HepG2 (cell line): ENCODE data around the gene RPL3. TPM values are rescaled to one million over a fixed set of nuclear protein-coding genes. Genes with fewer than 3 reads are reported as not detected.

ENCODE experiments used
- CAMTA2 ChIP-seq: sonication (generic); formaldehyde crosslinking; IDR thresholded peaks from 2 replicates; pipeline ENCODE4 v1.4.0; 2020; ENCODE audit warnings: mild to moderate bottlenecking, missing genetic modification reagents, borderline replicate concordance
- DMAP1 ChIP-seq: IDR thresholded peaks from 2 replicates; pipeline ENCODE4 v1.6.1; 2016
- KDM2A ChIP-seq: sonication (generic); formaldehyde crosslinking; IDR thresholded peaks from 2 replicates; pipeline ENCODE4 v1.4.0; 2020; ENCODE audit warnings: low read depth, missing genetic modification reagents, borderline replicate concordance
- LRRFIP1 ChIP-seq: sonication (generic); formaldehyde crosslinking; conservative IDR thresholded peaks from 2 replicates; pipeline ENCODE4 v1.4.0; 2020; ENCODE audit warnings: missing genetic modification reagents
- MYNN ChIP-seq: sonication (generic); formaldehyde crosslinking; IDR thresholded peaks from 2 replicates; pipeline ENCODE4 v1.4.0; 2020; ENCODE audit warnings: mild to moderate bottlenecking, low read depth, missing genetic modification reagents
- NCOA1 ChIP-seq: sonication (generic); formaldehyde crosslinking; IDR thresholded peaks from 2 replicates; pipeline ENCODE4 v1.9.0; 2021; ENCODE audit warnings: missing genetic modification reagents
- NFE2 ChIP-seq: sonication (generic); formaldehyde crosslinking; IDR thresholded peaks from 2 replicates; pipeline ENCODE4 v1.4.0; 2020; ENCODE audit warnings: missing genetic modification reagents
- PBX3 ChIP-seq: sonication (generic); formaldehyde crosslinking; IDR thresholded peaks from 2 replicates; pipeline ENCODE4 v1.8.1; 2023; ENCODE audit warnings: missing genetic modification reagents, inconsistent platforms, borderline replicate concordance
- PRDM15 ChIP-seq: sonication (generic); formaldehyde crosslinking; IDR thresholded peaks from 2 replicates; pipeline ENCODE4 v1.4.0; 2020; ENCODE audit warnings: missing genetic modification reagents
- SIX1 ChIP-seq: sonication (generic); formaldehyde crosslinking; IDR thresholded peaks from 2 replicates; pipeline ENCODE4 v1.4.0; 2020; ENCODE audit warnings: missing genetic modification reagents, borderline replicate concordance
- SNAI1 ChIP-seq: sonication (generic); formaldehyde crosslinking; IDR thresholded peaks from 2 replicates; pipeline ENCODE4 v1.5.0; 2020; ENCODE audit warnings: mild to moderate bottlenecking, missing genetic modification reagents, borderline replicate concordance
- ZNF143 ChIP-seq: sonication (generic); formaldehyde crosslinking; IDR thresholded peaks from 2 replicates; pipeline ENCODE4 v1.4.0; 2020; ENCODE audit warnings: missing genetic modification reagents
- ZNF292 ChIP-seq: sonication (generic); formaldehyde crosslinking; IDR thresholded peaks from 2 replicates; pipeline ENCODE4 v1.8.1; 2022; ENCODE audit warnings: mild to moderate bottlenecking, low read depth, missing genetic modification reagents, borderline replicate concordance
- ZNF446 ChIP-seq: sonication (generic); formaldehyde crosslinking; IDR thresholded peaks from 2 replicates; pipeline ENCODE4 v1.5.0; 2020; ENCODE audit warnings: mild to moderate bottlenecking, missing genetic modification reagents
- ZNF607 ChIP-seq: sonication (generic); formaldehyde crosslinking; IDR thresholded peaks from 2 replicates; pipeline ENCODE4 v1.5.1; 2020; ENCODE audit warnings: missing genetic modification reagents, mild to moderate bottlenecking, borderline replicate concordance
- ZNF7 ChIP-seq: IDR thresholded peaks from 2 replicates; pipeline ENCODE4 v1.6.1; 2016; ENCODE audit warnings: missing biosample characterization, missing genetic modification reagents
- polyA plus RNA-seq, 8 experiments: library from polyadenylated mRNA; depleted of rRNA in 3 of 8; stranded (reverse) in 7 of 8; unstranded in 1 of 8; fragments of >200 nt; fragmentation: Illumina TruSeq in 4 of 8; extraction: Trizol in 4 of 8; gene quantifications; 2 replicates each; pipeline versions ENCODE4 v1.2.1 to v1.2.3, GENCODE V29; 2011 to 2016; ENCODE audit warnings: low read depth in 4 of 8, missing spikeins in 1 of 8, mixed read lengths in 1 of 8; ENCODE audit not compliant: insufficient read depth in 1 of 8
- total RNA-seq, 5 experiments: library from RNA; depleted of rRNA; stranded (reverse); fragments of >200 nt; fragmentation: Illumina TruSeq; extraction: Trizol; gene quantifications; 2 replicates each; pipeline ENCODE4 v1.2.3, GENCODE V29; 2016; ENCODE audit warnings: low read depth in 1 of 5
- TF ChIP-seq, protein P1 (sequence below): sonication (generic); formaldehyde crosslinking; conservative IDR thresholded peaks from 2 replicates; pipeline ENCODE4 v1.8.0; 2022; ENCODE audit warnings: low read depth, missing genetic modification reagents
- TF ChIP-seq, protein P2 (sequence below): sonication (generic); formaldehyde crosslinking; conservative IDR thresholded peaks from 2 replicates; pipeline ENCODE4 v1.8.1; 2023; ENCODE audit warnings: missing genetic modification reagents

Gene RPL3
- total and polyA plus RNA-seq, 2 of the 13 experiments (the other 11 are each of a cell fraction or from before 2014, with no cell fraction given) = 1,051 to 3,279 TPM

DNA sequence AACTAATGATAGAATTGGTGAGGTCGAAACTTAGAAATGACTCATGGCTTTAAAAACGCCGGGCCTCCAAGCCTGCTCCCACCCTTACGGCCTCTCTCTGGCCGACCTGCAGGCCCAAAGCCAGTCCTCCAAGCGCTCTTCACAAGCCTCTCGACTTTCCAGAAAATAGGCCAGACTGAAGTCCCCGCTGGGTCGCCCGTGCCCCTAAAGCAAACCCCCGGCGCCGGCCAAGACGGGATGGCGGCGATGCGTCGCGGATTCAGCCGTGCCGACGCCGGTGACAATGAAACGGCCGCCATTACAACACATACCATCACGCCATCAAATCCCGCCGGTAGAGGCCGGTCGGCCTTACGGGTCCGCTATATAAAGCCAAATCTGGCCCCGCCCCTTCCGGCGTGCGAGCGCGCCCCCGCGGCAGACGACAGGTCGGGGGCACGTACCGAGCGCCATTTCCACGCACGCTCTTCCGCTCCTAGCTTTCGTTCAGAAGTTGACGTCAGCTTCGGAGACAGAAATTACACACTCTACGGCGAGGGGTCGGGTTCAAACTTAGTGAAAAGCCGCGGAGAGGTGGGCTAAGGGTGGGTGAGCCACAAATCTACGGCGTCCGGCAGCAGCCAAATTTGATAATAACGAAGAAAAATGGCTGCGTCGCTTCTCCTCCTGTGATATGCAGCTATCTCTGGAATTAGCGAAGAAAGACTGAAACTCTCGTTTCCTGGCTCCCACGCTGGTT lies at the start of gene RPL3 (continued):
- no peak; the same call in 1 of the 2 replicates for TF ChIP-seq ZNF446 (CRISPR knock-in tag)
- no peak for TF ChIP-seq SIX1 (CRISPR knock-in tag)
- TF ChIP-seq NCOA1 (CRISPR knock-in tag) = 0 out of 2 replicates have a peak, but pooled peaks have one; percentile 27
- TF ChIP-seq ZNF143 (CRISPR knock-in tag) = no peak
- peak; percentile 51; the same call in 1 of the 2 replicates for TF ChIP-seq CAMTA2 (CRISPR knock-in tag)
- TF ChIP-seq, protein P1, sequence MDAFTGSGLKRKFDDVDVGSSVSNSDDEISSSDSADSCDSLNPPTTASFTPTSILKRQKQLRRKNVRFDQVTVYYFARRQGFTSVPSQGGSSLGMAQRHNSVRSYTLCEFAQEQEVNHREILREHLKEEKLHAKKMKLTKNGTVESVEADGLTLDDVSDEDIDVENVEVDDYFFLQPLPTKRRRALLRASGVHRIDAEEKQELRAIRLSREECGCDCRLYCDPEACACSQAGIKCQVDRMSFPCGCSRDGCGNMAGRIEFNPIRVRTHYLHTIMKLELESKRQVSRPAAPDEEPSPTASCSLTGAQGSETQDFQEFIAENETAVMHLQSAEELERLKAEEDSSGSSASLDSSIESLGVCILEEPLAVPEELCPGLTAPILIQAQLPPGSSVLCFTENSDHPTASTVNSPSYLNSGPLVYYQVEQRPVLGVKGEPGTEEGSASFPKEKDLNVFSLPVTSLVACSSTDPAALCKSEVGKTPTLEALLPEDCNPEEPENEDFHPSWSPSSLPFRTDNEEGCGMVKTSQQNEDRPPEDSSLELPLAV (CRISPR knock-in tag) = no peak
- no peak for TF ChIP-seq MYNN (CRISPR knock-in tag)
- TF ChIP-seq DMAP1 (CRISPR knock-in tag) = peak; percentile 91; the same call in 1 of the 2 replicates
- TF ChIP-seq SNAI1 (CRISPR knock-in tag) = peak; percentile 81; the same call in 1 of the 2 replicates
- peak; percentile 18; the same call in 1 of the 2 replicates for TF ChIP-seq PBX3 (CRISPR knock-in tag)
- peak; percentile 84; the same call in 1 of the 2 replicates for TF ChIP-seq KDM2A (CRISPR knock-in tag)
- no peak for TF ChIP-seq NFE2 (CRISPR knock-in tag)
- peak; percentile 96 for TF ChIP-seq ZNF607 (CRISPR knock-in tag)
- TF ChIP-seq, protein P2, sequence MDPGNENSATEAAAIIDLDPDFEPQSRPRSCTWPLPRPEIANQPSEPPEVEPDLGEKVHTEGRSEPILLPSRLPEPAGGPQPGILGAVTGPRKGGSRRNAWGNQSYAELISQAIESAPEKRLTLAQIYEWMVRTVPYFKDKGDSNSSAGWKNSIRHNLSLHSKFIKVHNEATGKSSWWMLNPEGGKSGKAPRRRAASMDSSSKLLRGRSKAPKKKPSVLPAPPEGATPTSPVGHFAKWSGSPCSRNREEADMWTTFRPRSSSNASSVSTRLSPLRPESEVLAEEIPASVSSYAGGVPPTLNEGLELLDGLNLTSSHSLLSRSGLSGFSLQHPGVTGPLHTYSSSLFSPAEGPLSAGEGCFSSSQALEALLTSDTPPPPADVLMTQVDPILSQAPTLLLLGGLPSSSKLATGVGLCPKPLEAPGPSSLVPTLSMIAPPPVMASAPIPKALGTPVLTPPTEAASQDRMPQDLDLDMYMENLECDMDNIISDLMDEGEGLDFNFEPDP (CRISPR knock-in tag) = no peak
- 0 out of 2 replicates have a peak, but pooled peaks have one; percentile 39 for TF ChIP-seq LRRFIP1
- TF ChIP-seq ZNF7 (CRISPR knock-in tag) = 0 out of 2 replicates have a peak, but pooled peaks have one; percentile 26
- TF ChIP-seq ZNF292 (CRISPR knock-in tag) = no peak
- TF ChIP-seq PRDM15 (CRISPR knock-in tag) = peak; percentile 70
